Measurements from ENCODE around the gene GPNMB. TPM values are rescaled to one million over a fixed set of nuclear protein-coding genes. Genes with fewer than 3 reads are reported as not detected.

GPNMB gene
- total RNA-seq, 4 donors from 2014 or later, result 62.0 to 803 (median 261) TPM

DNA sequence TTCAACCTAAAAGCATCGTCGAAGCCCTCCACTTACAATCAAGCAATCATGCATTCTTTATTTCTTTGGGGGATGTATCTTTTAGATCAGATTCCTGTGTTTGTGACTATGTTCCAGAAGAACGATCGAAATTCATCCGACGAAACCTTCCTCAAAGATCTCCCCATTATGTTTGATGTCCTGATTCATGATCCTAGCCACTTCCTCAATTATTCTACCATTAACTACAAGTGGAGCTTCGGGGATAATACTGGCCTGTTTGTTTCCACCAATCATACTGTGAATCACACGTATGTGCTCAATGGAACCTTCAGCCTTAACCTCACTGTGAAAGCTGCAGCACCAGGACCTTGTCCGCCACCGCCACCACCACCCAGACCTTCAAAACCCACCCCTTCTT lies 13.8 kb downstream of the GPNMB start:
- TF ChIP-seq, protein P1, sequence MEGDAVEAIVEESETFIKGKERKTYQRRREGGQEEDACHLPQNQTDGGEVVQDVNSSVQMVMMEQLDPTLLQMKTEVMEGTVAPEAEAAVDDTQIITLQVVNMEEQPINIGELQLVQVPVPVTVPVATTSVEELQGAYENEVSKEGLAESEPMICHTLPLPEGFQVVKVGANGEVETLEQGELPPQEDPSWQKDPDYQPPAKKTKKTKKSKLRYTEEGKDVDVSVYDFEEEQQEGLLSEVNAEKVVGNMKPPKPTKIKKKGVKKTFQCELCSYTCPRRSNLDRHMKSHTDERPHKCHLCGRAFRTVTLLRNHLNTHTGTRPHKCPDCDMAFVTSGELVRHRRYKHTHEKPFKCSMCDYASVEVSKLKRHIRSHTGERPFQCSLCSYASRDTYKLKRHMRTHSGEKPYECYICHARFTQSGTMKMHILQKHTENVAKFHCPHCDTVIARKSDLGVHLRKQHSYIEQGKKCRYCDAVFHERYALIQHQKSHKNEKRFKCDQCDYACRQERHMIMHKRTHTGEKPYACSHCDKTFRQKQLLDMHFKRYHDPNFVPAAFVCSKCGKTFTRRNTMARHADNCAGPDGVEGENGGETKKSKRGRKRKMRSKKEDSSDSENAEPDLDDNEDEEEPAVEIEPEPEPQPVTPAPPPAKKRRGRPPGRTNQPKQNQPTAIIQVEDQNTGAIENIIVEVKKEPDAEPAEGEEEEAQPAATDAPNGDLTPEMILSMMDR (IDR thresholded peaks at IDR 0.05; ENCODE audit: low read depth), result no peak

DNA sequence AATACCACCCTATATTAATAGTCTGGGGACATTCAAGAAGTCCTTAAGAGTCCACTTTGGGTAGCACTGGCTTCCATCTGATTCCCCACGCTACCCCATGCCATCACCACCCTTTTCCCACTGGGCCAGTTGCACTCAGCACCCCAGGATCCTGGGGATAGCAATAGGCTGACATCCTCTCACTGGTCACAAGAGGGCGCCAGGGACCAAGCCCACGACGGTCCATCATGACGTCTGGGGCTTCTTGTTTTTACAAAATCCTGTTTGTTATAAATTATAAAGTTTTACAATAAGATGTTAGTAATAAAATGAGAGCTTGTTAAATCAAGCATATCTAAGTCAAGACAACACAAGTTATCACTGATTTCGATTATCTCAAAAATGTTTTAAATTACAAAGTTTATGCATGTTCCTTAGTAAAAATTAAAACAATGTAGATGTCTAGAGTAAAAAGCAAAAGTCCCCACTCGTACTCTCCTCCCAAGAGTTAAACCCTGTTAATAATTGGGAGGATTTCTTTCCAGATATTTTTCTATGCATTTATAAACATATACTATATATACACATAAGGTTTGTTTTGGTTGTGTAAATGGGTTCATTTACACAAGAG lies 15.4 kb downstream of the GPNMB start:
- TF ChIP-seq, protein P1 (IDR thresholded peaks at IDR 0.05; ENCODE audit: low read depth), result no peak

DNA sequence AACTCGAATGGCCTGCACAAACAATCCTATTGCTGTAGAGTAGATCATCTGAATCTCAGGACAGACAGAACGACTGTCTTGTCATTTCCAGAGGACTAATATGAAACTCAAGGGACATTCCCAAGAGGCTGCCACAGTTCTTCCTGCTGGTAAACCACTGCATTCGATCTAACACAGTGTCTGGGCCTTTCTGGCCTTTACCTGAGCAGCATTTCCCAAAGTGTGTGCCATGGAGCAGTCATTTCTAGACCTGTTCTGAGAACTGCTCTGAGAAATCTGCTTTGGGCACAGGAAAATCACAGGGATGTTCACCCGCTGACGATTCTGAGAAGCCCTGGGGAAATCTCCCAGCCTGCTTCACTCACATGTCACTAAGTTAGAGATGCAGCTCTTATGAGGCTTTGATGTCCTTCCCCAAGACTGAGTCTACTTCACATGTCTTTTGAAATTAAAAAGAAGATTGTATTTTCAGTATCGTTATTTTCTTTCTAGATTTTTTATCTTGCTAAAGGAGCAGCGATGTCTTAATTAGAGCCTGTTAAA lies 18.4 kb downstream of the GPNMB start:
- TF ChIP-seq, protein P1 (IDR thresholded peaks at IDR 0.05; ENCODE audit: low read depth), result no peak

DNA sequence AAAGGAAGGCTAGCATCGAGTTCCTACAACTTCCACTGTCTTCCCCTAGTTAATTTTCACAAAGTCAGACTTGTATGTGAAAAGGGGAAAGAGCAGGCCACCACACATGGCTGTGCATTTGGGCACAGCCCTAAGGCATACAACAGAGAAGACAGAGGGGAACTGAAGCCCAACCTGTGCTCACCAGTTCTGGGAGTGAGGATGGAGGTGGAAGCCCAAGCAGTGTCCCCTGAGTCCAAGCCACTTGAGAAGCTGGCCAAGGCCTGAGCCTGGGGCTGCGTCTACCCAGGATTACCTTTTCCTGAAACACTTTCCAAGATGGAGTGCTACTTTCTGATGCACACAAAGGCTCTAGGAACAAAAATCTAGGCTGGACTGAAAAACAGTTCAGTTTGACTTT lies 20.3 kb downstream of the GPNMB start:
- TF ChIP-seq, protein P1 (IDR thresholded peaks at IDR 0.05; ENCODE audit: low read depth), result no peak

DNA sequence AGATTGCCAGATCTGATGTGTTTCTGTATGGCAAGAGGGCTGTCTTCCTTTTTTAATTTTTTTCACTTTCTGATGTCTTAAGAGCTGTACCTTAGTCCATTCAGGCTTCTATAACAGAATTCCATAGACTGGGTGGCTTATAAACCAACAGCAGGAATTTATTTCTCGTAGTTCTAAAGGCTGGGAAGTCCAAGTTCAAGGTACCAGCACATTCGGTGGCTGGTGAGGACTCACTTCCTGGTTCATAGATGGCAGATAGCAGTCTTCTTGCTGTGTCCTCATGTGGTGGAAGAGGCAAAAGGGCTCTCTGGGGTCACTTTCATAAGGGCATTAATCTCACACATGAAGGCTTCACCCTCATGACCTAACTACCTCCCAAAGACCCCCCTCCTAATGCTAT lies 20.8 kb downstream of the GPNMB start:
- TF ChIP-seq, protein P1 (IDR thresholded peaks at IDR 0.05; ENCODE audit: low read depth), result no peak

DNA sequence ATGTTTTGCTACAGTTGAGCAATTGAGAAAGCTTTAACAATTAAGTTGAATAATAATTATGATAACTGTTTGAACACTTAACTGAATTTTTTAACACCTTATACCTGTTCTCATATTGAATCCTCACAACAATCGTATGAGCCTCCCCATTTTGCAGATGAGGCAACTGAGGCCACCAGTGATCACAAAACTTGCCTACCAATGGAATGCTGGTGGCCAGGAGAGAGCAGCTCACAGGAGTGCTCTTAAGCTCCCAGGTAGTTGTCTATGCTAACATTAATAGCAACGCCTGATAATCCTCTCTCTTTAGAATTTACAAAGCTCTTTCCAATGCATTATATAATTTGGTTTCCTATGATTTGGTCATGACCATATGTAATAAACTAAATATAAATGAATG lies 21.6 kb downstream of the GPNMB start:
- TF ChIP-seq, protein P1 (IDR thresholded peaks at IDR 0.05; ENCODE audit: low read depth), result no peak

DNA sequence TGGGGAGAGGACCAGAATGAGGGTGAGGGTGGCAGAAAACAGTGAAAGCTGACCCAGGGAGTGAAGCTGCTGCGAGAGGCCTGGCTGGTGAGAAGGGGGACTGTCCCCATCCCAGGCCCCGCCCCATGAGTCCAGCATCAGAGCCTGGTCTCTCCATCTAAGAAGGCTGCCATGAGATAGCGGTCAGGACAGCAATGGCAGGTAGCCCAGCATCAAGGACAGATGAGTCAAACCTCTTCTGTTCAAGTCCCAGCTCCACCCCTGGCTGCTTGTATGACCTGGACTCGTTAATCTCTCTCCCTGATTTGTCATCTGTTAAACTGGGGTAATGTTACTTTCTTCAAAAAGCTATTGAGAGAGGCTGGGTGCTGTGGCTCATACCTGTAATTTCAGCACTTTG lies 22.2 kb downstream of the GPNMB start:
- TF ChIP-seq, protein P1 (IDR thresholded peaks at IDR 0.05; ENCODE audit: low read depth), result no peak

Measured in subcutaneous adipose tissue (tissue), 4 donors.